B cell (primary cell): Measurements from ENCODE around the gene COL5A3. TPM values are rescaled to one million over a fixed set of nuclear protein-coding genes. Genes with fewer than 3 reads are reported as not detected.
A peak's percentile ranks its signal among the peaks of the same experiment; 100 is the strongest.

ENCODE experiments used
- ATAC-seq: fragments of 200-7000 bp; cut with Tn5 transposase; one replicate; pipeline ENCODE4 v1.10.0; 2021; ENCODE audit warnings: low read depth, mild to moderate bottlenecking, moderate number of reproducible peaks, moderate library complexity
- CTCF ChIA-PET: fragments of 350-600 bp; sonication (Branson Sonifier 250); formaldehyde crosslinking; loops from one replicate; lab custom pipeline; 2021; ENCODE audit warnings: antibody characterized with exemption, inconsistent platforms; lab: Charles Lee
- POLR2A ChIA-PET: fragments of 350-600 bp; sonication (Branson Sonifier 250); formaldehyde crosslinking; loops from one replicate; lab custom pipeline; 2021; ENCODE audit warnings: antibody characterized with exemption; lab: Charles Lee
- DNase-seq: peaks from one replicate; pipeline ENCODE4 v3.0.0; 2013
- H2AFZ ChIP-seq: 2 replicates; pipeline ENCODE4 v1.6.1; 2012; ENCODE audit warnings: mild to moderate bottlenecking, low read depth, low read length; ENCODE audit not compliant: insufficient read depth, poor library complexity, severe bottlenecking
- H3K27ac ChIP-seq, 2 donors: 1 replicate in 1 of 2; 2 replicates in 1 of 2; pipeline ENCODE4 v1.5.1; 2012 to 2013; ENCODE audit warnings: low read length in 2 of 2, mild to moderate bottlenecking in 2 of 2, moderate library complexity in 1 of 2
- H3K27me3 ChIP-seq, 4 experiments: fragments of 200-600 bp in 1 of 4; sonication (generic) in 1 of 4; replicated peaks in 1 of 4; 1 replicate in 2 of 4; 2 replicates in 2 of 4; pipeline versions ENCODE4 v1.6.1 to v1.7.0; 2013 to 2016; ENCODE audit warnings: low read length in 3 of 4, mild to moderate bottlenecking in 2 of 4, mixed read lengths in 1 of 4, moderate library complexity in 1 of 4; ENCODE audit not compliant: insufficient read depth in 4 of 4, control insufficient read depth in 3 of 4; ENCODE audit errors: control extremely low read depth in 1 of 4
- H3K36me3 ChIP-seq, 2 experiments: replicated peaks in 1 of 2; 1 replicate in 1 of 2; 2 replicates in 1 of 2; pipeline versions ENCODE4 v1.6.1 to v1.7.1; 2013; ENCODE audit warnings: low read length in 1 of 2; ENCODE audit not compliant: insufficient read depth in 2 of 2, control insufficient read depth in 1 of 2; ENCODE audit errors: control extremely low read depth in 1 of 2, extremely low read depth in 1 of 2
- H3K4me1 ChIP-seq, 2 donors: fragments of 200-600 bp in 1 of 2; sonication (generic) in 1 of 2; 1 replicate in 1 of 2; 2 replicates in 1 of 2; pipeline versions ENCODE4 v1.5.1 to v1.6.1; 2013 to 2017; ENCODE audit warnings: low read length in 2 of 2; ENCODE audit not compliant: control insufficient read depth in 2 of 2, insufficient read depth in 2 of 2
- H3K4me2 ChIP-seq: replicated peaks from 2 replicates; pipeline ENCODE3; 2012; ENCODE audit warnings: mild to moderate bottlenecking, low read depth, low read length; ENCODE audit not compliant: poor library complexity, severe bottlenecking
- H3K4me3 ChIP-seq, 5 experiments: fragments of 200-600 bp in 1 of 5; sonication (generic) in 1 of 5; 1 replicate in 3 of 5; 2 replicates in 2 of 5; pipeline versions ENCODE4 v1.5.1 to v1.7.0; 2011 to 2016; ENCODE audit warnings: low read length in 4 of 5, mild to moderate bottlenecking in 4 of 5, low read depth in 2 of 5, control low read depth in 1 of 5, moderate library complexity in 1 of 5; ENCODE audit not compliant: insufficient read depth in 1 of 5; ENCODE audit errors: control extremely low read depth in 1 of 5, extremely low read depth in 1 of 5
- H3K79me2 ChIP-seq: fragments of 200-600 bp; sonication (generic); one replicate; pipeline ENCODE4 v1.6.0; 2016; ENCODE audit warnings: low read length; ENCODE audit not compliant: control insufficient read depth, insufficient read depth
- H3K9ac ChIP-seq: fragments of 200-600 bp; sonication (generic); 2 replicates; pipeline ENCODE4 v1.6.1; 2017; ENCODE audit warnings: mild to moderate bottlenecking, low read length, moderate library complexity
- H3K9me3 ChIP-seq, 3 donors: one replicate each; pipeline versions ENCODE4 v1.6.1 to v1.7.1; 2013; ENCODE audit warnings: low read length in 2 of 3; ENCODE audit not compliant: control insufficient read depth in 2 of 3, insufficient read depth in 1 of 3; ENCODE audit errors: control extremely low read depth in 1 of 3
- H4K20me1 ChIP-seq: 2 replicates; pipeline ENCODE4 v1.6.0; 2012; ENCODE audit warnings: mild to moderate bottlenecking, low read length; ENCODE audit not compliant: insufficient read depth, control insufficient read depth, poor library complexity, severe bottlenecking
- H3K27ac Mint-ChIP-seq: one replicate; pipeline ENCODE4 v1.8.0; 2021; ENCODE audit warnings: mixed read lengths
- H3K27me3 Mint-ChIP-seq: one replicate; pipeline ENCODE4 v1.8.0; 2021; ENCODE audit warnings: mixed read lengths
- H3K4me1 Mint-ChIP-seq: one replicate; pipeline ENCODE4 v1.8.0; 2021; ENCODE audit warnings: mixed read lengths
- H3K4me3 Mint-ChIP-seq: one replicate; pipeline ENCODE4 v1.8.0; 2021; ENCODE audit warnings: mixed read lengths
- H3K9me3 Mint-ChIP-seq: one replicate; pipeline ENCODE4 v1.8.0; 2022; ENCODE audit warnings: mixed read lengths; ENCODE audit not compliant: insufficient read depth
- CTCF ChIP-seq: fragments of 200-600 bp; IDR thresholded peaks from one replicate; pipeline ENCODE4 v1.8.0; 2022; ENCODE audit warnings: antibody characterized with exemption, mild to moderate bottlenecking
- EZH2 ChIP-seq: IDR thresholded peaks from 2 replicates; pipeline ENCODE4 v1.6.1; 2012; ENCODE audit warnings: borderline replicate concordance, low read depth, mild to moderate bottlenecking, moderate library complexity, low read length; ENCODE audit not compliant: insufficient read depth, poor library complexity, severe bottlenecking
- WGBS: methylation state at CpG from one replicate; pipeline ENCODE4 v1.1.5; 2013; ENCODE audit warnings: missing lambda C conversion rate; ENCODE audit not compliant: insufficient coverage; 5-methylcytosine and 5-hydroxymethylcytosine counted together
- intact Hi-C: fragments of 100-400 bp; cut with micrococcal nuclease; formaldehyde crosslinking; loops from one replicate; pipeline ENCODE4 v1.10.0; 2022
- polyA plus RNA-seq: library from polyadenylated mRNA; depleted of rRNA; stranded (reverse); fragments of >200 nt; gene quantifications from 2 replicates; pipeline ENCODE4 v1.2.3, GENCODE V29; 2012
- total RNA-seq, 2 donors: library from RNA; stranded (reverse); fragments of 120-200 nt in 1 of 2; gene quantifications; 1 replicate in 1 of 2; 2 replicates in 1 of 2; pipeline versions ENCODE4 v1.2.3 to v1.2.4, GENCODE V29; 2013 to 2022

The COL5A3 gene
- total and polyA plus RNA-seq, 2 donors (not counting 1 experiment from before 2014, with no cell fraction given) = 0.01 TPM; not detected in 1

- H3K27ac ChIP-seq = no peak overlapping the region
- H3K4me1 ChIP-seq = peaks cover 16 to 21% of the 10 kb centered on the region in 2 donors
- H4K20me1 ChIP-seq = no peaks in the 10 kb centered on the region
- H3K27ac Mint-ChIP-seq = no peak overlapping the region
- CTCF ChIA-PET = no interaction called here
- H3K36me3 ChIP-seq = no peaks in the 10 kb centered on the region
- H3K4me1 Mint-ChIP-seq = peaks cover 18% of the 10 kb centered on the region
- peaks cover 41% of the 10 kb centered on the region for H3K27me3 Mint-ChIP-seq
- TF ChIP-seq CTCF (no peak), EZH2 (no peak)
- no peak for DNase-seq
- H3K79me2 ChIP-seq = no peaks in the 10 kb centered on the region
- WGBS = 3% methylated on average over 72 of the region's 95 CpGs
- H3K9me3 ChIP-seq = peaks cover 0 to 11% (median 0%) of the 10 kb centered on the region in 3 donors
- ATAC-seq = no peak
- no peak overlapping the region for H3K9ac ChIP-seq
- H3K9me3 Mint-ChIP-seq = no peaks in the 10 kb centered on the region
- no peak overlapping the region for H3K4me3 ChIP-seq
- peaks cover 0 to 66% (median 28%) of the 10 kb centered on the region in 4 experiments for H3K27me3 ChIP-seq
- H2AFZ ChIP-seq = peak overlapping the region; percentile 22
- intact Hi-C loops = no loop called here
- POLR2A ChIA-PET = no interaction called here
- peak overlapping the region; percentile 65 for H3K4me3 Mint-ChIP-seq
- H3K4me2 ChIP-seq = peak overlapping the region; percentile 85
These were observed 96.9 kb downstream of the COL5A3 start for GRCh38 chr19:9913237-9914000.

- ChIA-PET POLR2A (no interaction called here), CTCF (no interaction called here)
- Histone ChIP-seq H3K4me1 (peaks cover 16 to 21% of the 10 kb centered on the region in 2 donors), H3K79me2 (no peaks in the 10 kb centered on the region), H3K27me3 (peaks cover 0 to 65% (median 27%) of the 10 kb centered on the region in 4 experiments), H3K9me3 (peaks cover 0 to 11% (median 0%) of the 10 kb centered on the region in 3 donors), H4K20me1 (no peaks in the 10 kb centered on the region), H3K36me3 (no peaks in the 10 kb centered on the region), H3K9ac (no peak overlapping the region), H3K4me2 (peak overlapping the region; percentile 85), H2AFZ (peak overlapping the region; percentile 22), H3K4me3 (no peak overlapping the region), H3K27ac (no peak overlapping the region)
- 46% methylated on average over 19 of the region's 24 CpGs for WGBS
- Mint-ChIP-seq H3K9me3 (no peaks in the 10 kb centered on the region), H3K4me3 (peak overlapping the region; percentile 65), H3K4me1 (peaks cover 18% of the 10 kb centered on the region), H3K27me3 (peaks cover 39% of the 10 kb centered on the region), H3K27ac (no peak overlapping the region)
- no peak for TF ChIP-seq CTCF
- no peak for TF ChIP-seq EZH2
- ATAC-seq = no peak
- DNase-seq = no peak
- intact Hi-C loops = no loop called here
These were observed 97.6 kb downstream of the COL5A3 start for GRCh38 chr19:9912551-9913236.
